ENCODE measurements around the gene GCSAML.

DNA sequence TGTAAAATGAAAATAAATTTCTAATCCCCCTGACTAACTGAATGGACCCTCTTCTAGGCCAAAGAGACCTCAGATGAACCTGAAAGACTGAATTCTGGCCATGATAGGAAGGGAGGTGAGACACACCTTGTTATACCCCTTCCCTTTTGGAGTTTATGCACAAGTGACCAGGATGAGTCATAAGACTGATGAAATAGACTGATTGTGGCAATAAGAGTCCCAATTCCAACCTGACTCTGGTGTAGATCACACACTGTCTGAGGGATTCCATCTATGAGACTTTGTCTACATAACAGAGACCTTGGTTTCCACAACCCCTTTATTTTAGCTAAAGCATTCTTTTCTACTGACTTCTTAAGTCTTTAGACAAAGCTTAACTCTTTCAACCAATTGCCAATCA lies 25.7 kb downstream of the GCSAML start:
- TF ChIP-seq CTBP1 (IDR thresholded peaks at IDR 0.05; ENCODE audit: borderline replicate concordance) (no peak), ELF4 (IDR thresholded peaks at IDR 0.05) (no peak), FOXM1 (IDR thresholded peaks at IDR 0.05; ENCODE audit: borderline replicate concordance) (no peak), BHLHE40 (IDR thresholded peaks at IDR 0.05; ENCODE audit: borderline replicate concordance) (no peak), FOXK2 (IDR thresholded peaks at IDR 0.05) (no peak), ARNT (IDR thresholded peaks at IDR 0.05) (no peak), NFRKB (IDR thresholded peaks at IDR 0.05) (no peak), L3MBTL2 (conservative IDR thresholded peaks at IDR 0.05) (no peak), HDGF (IDR thresholded peaks at IDR 0.05; ENCODE audit: borderline replicate concordance) (no peak), ZNF384 (IDR thresholded peaks at IDR 0.05) (no peak), SP1 (IDR thresholded peaks at IDR 0.05) (no peak)

Measured in HEK293T (cell line).